HG02870 (cell line): Measurements from ENCODE around the gene CSNK2A1.
"Not testable (repeated sequence)": the region's sequence is repeated elsewhere in the genome, so short reads cannot be mapped to it uniquely, and the experiment has no call there.

Source experiments
- ATAC-seq: cut with Tn5 transposase; IDR thresholded peaks from one replicate; pipeline ENCODE4 v1.9.1; 2021; ENCODE audit warnings: mild to moderate bottlenecking, moderate library complexity; ENCODE audit not compliant: unreplicated experiment

CSNK2A1 gene

DNA sequence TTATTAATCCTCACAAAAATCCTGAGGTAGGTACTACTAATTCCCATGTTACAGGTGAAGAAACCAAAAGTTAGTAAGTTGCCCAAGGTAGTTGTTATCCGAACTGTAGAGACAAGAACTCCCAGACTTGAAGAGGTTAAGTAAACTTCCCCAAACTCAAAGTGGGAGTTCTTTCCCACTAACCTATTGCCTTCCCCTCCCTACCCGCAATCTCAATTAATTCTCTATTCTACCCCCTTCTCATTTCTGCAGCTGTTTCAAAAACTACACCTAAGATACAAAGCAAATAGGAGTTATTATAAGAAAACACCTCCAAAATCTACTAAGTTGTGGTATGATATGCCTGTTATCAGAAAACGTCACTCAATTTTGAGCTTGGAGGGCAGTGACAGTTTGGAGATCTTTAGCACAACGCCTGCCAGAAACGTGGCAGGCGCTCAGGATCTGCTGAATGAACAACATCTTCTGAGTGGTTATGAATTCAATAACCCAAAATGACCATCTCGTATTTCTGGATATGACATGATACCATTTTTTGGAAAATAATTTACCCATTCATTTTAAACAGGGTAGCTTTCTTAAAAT, 7.1 kb downstream of the CSNK2A1 start:
- ATAC-seq = no peak

- no peak for ATAC-seq
Measured at GRCh38 chr20:535958-536357, 7.6 kb downstream of the CSNK2A1 start.

DNA sequence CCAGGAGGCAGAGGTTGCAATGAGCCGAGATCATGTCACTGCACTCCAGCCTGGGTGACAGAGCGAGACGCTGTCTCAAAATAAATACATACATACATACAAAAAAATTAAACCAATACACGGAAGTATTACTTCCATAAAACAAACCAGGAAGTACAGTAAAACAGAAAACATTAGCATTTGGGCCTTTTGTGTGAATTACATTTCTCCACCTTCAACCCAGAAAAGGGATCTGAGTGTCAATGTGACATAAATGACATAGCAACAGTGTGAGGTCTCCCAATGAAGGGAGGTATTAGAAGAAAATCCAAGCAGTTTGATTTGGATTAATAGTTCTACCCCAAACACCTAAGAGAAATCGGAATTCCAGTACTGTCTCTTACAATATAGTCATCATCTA, 10.1 kb downstream of the CSNK2A1 start:
- ATAC-seq = no peak

DNA sequence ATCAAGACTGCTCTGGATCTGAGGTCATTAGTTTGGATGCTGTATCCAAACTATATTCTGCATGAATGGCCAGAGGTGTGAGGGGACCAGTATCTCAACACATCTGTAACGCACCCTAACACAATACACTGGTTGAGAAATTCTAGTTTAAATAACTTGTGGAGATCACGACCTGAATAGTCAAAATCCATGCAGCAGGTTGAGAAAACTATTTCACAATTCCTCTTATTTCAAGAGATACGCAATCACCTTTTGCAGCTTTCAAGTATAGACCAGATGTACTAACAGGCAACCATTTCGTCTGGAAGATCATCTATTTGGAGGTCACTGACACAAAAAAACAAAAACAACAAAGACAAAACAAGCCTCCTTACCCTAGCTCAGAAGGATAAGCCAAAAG, 11.1 kb downstream of the CSNK2A1 start:
- ATAC-seq = no peak

DNA sequence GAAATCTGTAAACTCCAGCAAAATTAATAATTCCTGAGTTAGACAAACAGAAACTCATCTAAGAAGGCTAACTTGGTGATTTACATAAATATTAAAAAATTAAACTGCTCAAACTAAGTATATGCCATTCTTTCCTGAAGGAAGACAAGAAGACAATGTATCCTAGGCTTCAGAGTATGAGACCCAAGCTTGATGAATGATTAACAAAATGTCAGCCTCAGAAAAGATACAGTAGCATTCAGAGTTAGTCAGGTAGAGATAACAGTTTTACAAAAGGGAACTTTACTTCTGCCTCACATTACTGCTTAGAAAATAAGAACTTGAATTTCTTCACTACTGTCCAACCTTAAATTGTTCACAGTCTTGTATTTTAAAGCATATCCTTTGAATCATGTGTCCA, 12.0 kb downstream of the CSNK2A1 start:
- no peak for ATAC-seq

DNA sequence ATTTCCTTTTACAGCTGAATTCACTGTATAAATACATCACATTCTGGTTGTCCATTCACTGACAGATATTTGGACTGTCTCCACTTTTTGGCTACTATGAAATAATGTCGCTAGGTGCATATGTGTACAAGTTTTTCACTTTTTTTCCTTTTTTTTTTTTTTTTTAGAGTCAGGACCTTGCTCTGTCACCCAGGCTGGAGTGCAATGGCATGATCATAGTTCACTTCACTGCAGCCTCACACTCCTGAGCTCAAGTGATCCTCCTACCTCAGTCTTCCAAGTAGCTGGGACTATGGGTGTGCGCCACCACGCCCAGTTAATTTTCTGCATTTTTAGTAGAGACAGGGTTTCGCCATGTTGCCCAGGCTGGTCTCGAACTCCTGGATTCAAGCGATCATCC, 13.3 kb downstream of the CSNK2A1 start:
- no peak for ATAC-seq

- no peak for ATAC-seq
Measured at GRCh38 chr20:528923-529604, 14.5 kb downstream of the CSNK2A1 start.

DNA sequence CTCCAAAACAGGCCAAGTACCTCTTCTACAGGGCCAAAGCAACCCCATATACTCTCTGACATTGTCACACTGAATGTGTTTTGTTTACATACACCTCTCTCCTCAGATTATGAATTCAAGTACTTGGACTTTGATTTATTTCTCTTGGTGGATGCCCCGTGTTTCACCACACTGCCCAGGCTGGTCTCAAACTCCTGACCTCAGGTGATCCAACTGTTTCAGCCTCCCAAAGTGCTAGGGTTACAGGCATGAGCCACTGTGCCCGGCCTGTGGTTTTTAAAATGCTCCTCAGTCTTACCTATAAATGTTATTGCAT, 16.1 kb downstream of the CSNK2A1 start:
- no peak for ATAC-seq

DNA sequence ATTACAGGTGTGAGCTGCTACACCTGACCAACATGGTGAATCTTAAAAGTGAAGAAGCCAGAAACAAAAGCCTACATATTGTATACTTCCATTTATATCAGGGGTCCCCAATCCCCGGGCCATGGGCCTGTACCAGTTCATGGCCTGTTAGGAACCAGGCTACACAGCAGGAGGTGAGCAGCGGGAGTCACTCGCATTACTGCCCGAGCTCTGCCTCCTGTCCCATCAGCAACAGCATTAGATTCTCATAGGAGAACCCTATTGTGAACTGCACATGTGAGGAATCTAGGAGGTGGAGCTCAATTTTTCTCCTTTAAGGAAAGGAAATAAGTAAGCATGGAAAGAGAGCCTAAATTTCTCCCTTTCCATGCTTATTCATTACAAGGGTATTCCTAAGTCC, 21.7 kb downstream of the CSNK2A1 start:
- ATAC-seq = no peak

- ATAC-seq = no peak
Measured at GRCh38 chr20:519999-520398, 23.6 kb downstream of the CSNK2A1 start.

DNA sequence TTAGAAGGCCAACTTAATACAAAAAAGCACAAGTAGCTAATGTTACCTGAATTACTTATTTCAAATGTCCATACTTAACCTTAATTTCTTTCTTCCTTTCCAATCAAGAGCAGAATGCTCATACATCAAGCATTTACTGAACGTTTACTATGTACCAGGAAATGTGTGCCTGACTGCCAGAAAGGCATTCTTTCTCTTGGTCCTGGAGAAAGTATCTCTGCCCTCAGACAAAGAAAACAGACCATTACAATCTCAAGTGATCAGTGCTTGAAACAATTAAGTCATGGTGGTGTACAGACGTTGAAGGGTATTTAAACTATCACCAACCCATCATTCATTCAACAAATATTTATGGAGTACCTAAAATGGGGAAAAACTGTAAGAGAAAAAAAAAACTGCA, 26.4 kb downstream of the CSNK2A1 start:
- no peak for ATAC-seq

- ATAC-seq = no peak
Measured at GRCh38 chr20:516799-517198, 26.8 kb downstream of the CSNK2A1 start.

GRCh38 chr20:515696-516095, 27.9 kb downstream of the CSNK2A1 start:
- no peak for ATAC-seq

DNA sequence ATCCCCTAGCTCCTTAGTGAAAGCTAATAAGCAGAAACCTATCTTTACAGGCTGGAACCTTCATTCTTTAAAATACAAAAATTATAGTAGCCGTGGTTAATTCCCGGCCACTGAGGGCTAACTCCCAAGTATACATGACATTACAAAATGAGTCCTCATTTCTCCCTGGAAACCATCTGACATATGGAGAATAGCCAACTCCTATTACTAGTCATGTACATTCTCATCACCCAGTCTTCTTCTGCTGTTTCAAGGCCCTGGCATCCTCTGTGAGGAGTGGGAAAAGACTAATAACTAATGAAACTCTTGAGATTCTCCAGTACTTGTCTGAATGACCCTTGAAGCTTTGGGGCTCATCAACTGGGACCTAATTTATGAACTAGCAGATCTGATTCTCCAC, 30.2 kb downstream of the CSNK2A1 start:
- no peak for ATAC-seq

- not testable (repeated sequence) for ATAC-seq
Measured at GRCh38 chr20:510328-511057, 33.1 kb downstream of the CSNK2A1 start.

DNA sequence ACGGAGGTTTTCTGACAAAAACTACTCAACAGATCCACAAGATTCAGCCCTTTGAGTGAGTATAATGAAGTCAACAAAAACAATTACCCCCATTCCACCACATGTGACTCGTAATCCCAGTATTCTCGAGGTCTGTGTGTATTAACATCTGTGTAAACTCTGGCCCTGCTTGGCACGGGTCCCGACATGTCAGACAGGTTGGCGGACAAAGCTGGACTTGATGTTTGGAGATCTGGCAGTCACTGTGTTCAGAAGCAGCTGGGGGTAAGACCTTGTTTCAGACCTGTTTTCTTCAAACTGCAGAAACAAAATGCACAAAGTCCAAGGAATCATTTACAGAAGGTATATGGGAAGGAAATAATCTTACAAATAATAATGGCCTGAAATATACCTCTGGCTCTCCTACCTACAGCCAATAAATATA, 35.2 kb downstream of the CSNK2A1 start:
- ATAC-seq = not testable (repeated sequence)

DNA sequence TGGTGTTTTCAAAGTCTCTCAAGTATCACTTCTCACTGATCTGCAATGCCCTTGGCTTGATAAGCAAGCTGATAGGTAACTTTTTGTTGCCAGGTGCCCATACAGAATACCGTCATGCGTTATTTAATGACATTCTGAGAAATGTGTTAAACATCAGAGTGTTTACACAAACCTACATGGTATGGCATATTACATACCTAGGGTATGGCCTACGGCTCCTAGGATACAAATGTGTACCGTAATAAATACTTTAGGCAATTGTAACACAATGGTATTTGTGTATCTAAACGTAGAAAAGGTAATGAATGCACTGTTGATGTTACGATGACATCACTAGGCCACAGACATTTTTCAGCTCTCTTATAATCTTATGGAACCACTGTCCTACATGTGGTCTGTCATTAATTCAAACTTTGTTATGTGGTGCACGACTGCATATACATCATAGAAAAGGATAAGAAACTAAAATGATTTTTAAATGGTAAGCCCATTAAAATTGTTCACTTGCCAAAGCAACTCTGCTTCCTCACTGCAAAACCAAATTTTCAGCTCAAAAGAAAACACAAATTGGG, 35.7 kb downstream of the CSNK2A1 start:
- ATAC-seq = no peak

DNA sequence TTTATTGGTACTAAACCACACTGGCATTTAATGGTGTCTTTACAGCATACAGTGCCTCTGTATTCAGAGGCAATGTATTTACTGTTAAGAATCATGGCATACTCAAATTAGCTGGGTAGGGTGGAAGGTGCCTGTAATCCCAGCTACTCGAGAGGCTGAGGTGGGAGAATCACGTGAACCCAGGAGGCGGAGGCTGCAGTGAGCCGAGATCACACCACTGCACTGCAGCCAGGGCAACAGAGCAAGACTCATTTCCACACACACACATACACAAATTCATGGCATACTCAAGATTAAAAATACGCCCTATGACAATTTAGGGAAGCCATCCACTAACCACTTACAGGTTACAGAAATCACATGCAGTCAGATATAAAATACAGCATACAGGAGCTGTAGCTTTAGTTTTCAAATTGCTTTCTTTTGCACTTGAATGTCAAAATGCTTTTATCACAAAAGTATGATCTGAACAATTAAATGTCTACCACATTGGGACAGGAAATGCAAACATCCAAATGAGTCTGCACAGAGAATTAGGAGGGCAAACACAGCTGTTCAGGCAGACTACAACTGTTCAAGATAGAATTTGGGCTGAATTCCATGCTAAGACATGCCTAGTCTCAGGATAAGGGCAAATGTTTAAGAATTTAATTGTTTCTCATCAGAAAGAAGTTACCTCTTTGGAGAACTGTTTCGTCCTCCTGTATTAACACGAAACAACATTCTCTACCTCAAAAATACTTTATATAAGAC, 36.4 kb downstream of the CSNK2A1 start:
- no peak for ATAC-seq

DNA sequence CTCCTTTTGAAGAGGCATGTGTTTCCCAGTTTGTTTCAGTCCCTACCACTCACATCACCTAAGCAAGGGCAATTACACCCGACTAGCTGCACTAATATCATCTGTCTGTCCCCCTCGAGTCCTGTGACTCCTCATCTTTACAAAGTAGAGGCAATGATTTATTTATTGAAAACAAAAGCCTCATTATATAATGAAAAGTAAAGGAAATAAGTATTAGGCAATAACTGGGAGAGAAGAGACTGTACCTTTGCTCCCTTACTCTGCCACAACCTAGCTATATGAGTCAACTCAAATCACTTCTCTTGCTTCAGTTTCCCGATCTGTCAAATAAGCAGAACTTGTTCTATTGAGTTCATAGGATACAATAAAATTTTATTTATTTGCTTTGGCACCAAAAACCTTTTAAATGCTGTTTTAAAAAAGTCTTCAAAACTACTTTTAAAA, 38.9 kb downstream of the CSNK2A1 start:
- ATAC-seq = no peak

DNA sequence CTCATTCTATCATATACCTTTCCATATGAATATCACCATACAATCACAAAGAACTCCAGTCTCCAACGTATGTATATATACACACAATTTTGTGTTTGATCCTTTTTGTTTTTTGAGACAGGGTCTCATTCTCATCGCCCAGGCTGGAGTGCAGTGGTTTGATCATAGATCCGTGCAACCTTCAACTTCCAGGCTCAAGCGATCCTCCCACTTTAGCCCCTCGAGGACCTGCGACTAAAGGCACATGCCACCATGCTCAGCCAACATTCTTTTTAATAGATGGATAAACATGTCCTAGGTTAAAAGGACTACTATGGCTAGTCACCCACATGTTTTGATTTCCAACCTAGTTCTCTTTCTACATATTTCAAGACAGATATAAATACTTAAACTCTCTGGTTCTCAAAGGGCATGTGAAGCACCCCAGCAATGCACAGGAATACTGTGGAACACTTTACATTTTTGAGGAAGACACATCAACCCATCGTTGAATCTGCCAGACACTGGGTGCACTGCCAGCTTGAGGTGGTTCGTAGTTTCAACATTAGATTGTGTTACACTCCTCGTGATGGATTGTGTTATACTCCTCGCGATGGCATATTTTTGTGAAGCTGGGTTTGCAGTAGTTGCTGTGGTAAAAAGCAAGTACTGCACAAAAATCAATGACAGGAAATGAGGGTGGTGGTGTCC, 40.4 kb downstream of the CSNK2A1 start:
- ATAC-seq = no peak

- ATAC-seq = no peak
Measured at GRCh38 chr20:497979-498378, 45.6 kb downstream of the CSNK2A1 start.
